Jurkat, Clone E6-1 (cell line): ENCODE data around the gene PAQR8. TPM values are rescaled to one million over a fixed set of nuclear protein-coding genes. Genes with fewer than 3 reads are reported as not detected.

ENCODE experiments used
- DNase-seq: peaks from one replicate; pipeline ENCODE4 v3.0.0-alpha.2; 2011; ENCODE audit warnings: low read depth, low spot score
- H3K4me3 ChIP-seq: 2 replicates; pipeline ENCODE4 v1.5.1; 2011; ENCODE audit warnings: mild to moderate bottlenecking, low read length, control low read depth, moderate library complexity
- polyA plus RNA-seq: library from polyadenylated mRNA; unstranded; fragments of >200 nt; gene quantifications from one replicate; pipeline ENCODE4 v1.2.1, GENCODE V29; 2012; ENCODE audit warnings: missing spikeins; ENCODE audit not compliant: insufficient read length, insufficient read depth

PAQR8 gene, protein sequence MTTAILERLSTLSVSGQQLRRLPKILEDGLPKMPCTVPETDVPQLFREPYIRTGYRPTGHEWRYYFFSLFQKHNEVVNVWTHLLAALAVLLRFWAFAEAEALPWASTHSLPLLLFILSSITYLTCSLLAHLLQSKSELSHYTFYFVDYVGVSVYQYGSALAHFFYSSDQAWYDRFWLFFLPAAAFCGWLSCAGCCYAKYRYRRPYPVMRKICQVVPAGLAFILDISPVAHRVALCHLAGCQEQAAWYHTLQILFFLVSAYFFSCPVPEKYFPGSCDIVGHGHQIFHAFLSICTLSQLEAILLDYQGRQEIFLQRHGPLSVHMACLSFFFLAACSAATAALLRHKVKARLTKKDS
- polyA plus RNA-seq, result 8.7 TPM

DNA sequence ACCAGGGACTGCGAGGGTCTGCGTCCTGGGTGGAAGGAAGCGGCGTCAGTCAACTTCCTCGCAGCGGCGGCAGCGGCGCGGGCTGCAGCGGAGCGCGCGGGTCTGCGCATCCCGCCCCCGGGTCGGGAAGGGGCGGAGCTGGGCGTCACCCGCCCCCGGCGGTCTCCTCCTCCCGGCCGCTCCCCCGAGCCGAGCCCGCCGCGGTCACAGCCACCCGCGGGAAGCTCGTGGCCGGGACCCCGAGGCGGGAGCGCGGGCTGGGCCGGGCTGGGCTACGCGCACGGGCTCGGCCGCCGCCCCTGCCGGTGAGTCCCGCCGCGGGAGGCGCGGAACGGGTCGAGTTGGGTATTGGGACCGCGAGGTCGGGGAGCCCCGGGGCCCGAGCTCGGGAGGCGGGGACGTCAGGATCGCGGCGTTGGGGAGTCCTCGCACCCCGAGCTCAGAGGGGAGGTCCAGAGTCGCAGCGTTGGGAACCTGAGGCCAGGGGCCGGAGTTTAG lies at the start of gene PAQR8:
PAQR8 (plus strand) TSS at position 207 of the 498 bp plus-strand sequence. CDS start 41,063 bp downstream, outside the sequence.
- DNase-seq, result peak; percentile 68
- H3K4me3 ChIP-seq, result peak within 1 kb of the TSS; percentile 90

- DNase-seq, result no peak
- no peak overlapping the region for H3K4me3 ChIP-seq
These were observed 49.5 kb upstream of the PAQR8 start for GRCh38 chr6:52312461-52312860.

DNA sequence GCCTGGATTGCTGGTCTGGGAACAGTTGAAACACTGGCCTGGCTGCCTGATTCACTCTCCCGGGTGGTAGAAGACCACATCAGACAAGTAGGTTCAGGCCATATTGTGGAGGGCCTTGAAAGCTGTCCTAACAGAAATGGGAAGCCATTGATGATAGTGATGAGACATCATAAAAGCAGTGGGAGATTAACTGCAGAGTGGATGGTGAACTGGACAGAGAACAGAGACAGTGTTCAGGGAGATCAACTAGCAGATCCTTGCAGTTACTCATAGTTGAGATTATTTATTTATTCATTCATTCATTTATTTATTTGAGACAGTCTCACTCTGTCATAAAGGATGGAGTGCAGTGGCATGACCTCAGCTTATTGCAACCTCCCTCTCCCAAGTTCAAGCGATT lies 47.2 kb upstream of the PAQR8 start:
- H3K4me3 ChIP-seq, result no peak overlapping the region
- no peak for DNase-seq

GRCh38 chr6:52317211-52317610 lies 44.7 kb upstream of the PAQR8 start:
- H3K4me3 ChIP-seq, result no peak overlapping the region
- DNase-seq, result no peak

GRCh38 chr6:52317841-52318581 lies 43.9 kb upstream of the PAQR8 start:
- H3K4me3 ChIP-seq, result no peak overlapping the region
- DNase-seq, result no peak

DNA sequence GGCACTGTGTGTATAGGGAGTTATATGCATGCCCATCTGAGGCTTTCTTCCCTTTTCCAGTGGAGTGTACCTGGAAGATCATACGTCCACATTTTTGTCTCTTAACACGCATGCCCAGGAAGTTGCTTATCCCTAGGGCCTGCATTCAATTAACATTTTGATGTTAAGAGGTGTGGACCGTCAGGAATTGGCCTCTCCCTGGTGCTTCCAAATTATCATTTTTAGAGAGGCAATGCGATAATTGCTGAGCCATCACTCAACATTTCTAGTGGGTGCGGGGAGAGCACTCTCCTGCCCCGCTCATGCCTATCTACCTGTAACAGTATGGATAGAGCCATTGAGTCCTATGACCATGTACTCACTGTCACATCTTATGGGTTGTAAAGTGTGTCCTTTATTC lies 37.8 kb upstream of the PAQR8 start:
- DNase-seq, result no peak
- H3K4me3 ChIP-seq, result no peak overlapping the region

- DNase-seq, result no peak
These were observed 36.1 kb upstream of the PAQR8 start for GRCh38 chr6:52325695-52326471.

DNA sequence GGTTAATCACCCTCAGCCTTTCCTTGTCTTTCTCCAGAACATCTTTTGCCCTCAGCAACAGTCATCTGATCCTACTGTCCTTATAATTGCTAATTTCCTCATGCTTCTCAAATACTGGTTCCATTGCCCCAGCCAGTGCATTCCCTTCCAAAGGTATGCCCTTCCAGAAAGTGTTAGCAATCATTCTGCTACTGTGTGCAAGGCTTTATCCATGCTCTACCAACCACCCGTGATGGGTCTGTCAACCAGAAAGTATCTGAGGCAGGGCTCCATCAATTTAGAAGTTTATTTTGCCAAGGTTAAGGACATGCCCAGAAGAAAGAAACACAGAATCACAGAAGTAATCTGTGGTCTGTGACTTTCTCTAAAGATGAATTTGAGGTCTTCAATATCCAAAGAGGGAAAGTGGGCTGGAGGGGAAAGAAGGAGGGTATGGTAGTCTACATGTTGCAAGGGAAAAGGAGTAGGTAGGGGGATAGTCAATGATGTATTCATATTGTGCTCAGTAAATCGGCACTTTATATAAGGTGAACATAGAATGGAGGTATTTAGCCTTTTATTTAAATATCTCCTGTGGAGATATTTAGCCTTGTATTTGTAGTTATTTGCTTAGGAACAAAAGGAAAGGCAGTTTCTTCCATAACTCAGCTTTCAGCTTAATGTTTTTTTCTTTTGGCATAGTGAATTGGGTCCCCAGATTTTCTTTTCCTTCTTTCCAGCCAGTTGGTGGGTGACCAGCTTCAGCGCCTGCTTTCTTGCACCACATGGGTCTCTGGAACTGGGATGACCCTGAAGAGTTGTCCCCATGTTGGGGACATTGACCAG lies 35.2 kb upstream of the PAQR8 start:
- H3K4me3 ChIP-seq, result no peak overlapping the region

More at GRCh38 chr6:52325695-52326471, 36.1 kb upstream of the PAQR8 start:
- no peak overlapping the region for H3K4me3 ChIP-seq

DNA sequence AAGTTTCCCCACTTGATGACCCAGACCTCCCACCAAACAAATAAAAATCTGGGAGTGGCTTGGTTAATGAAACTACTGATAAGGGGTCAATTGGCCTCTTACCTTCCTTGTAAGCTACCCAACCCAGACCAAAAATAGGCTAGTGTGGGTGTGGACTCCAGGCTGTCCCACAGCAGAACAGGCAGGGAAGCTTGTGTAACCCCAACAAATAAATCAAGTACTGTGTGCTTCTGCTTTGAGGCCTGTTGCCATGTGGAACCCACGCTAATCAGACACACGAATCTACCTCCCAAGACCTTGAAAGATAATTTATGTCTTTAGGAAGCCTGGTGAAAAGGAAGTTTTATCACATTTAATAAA lies 33.7 kb upstream of the PAQR8 start:
- no peak overlapping the region for H3K4me3 ChIP-seq
- no peak for DNase-seq

More for the DNA sequence above, 35.2 kb upstream of the PAQR8 start:
- no peak for DNase-seq

DNA sequence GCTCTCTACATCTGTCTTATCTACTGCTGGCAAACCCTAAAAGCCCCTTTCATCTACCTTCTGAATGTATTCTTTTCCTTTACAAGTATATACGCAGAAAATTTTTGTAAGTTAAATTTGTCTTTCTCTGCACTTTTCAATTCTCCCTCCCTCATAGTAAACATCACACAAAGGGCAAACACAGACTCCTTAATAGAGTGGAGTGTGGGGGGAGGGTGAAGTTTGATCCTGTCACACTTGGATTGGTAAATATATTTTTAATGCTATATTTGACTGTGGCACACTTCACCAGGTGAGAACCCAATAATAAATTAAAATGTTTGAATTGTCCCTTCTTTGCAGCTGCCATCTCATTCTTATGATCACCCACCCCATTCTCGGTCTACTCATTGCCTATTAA lies 33.2 kb upstream of the PAQR8 start:
- no peak for DNase-seq
- no peak overlapping the region for H3K4me3 ChIP-seq

- no peak overlapping the region for H3K4me3 ChIP-seq
- DNase-seq, result no peak
These were observed 31.5 kb upstream of the PAQR8 start for GRCh38 chr6:52330470-52330869.

- no peak overlapping the region for H3K4me3 ChIP-seq
- no peak for DNase-seq
These were observed 30.0 kb upstream of the PAQR8 start for GRCh38 chr6:52331793-52332457.

DNA sequence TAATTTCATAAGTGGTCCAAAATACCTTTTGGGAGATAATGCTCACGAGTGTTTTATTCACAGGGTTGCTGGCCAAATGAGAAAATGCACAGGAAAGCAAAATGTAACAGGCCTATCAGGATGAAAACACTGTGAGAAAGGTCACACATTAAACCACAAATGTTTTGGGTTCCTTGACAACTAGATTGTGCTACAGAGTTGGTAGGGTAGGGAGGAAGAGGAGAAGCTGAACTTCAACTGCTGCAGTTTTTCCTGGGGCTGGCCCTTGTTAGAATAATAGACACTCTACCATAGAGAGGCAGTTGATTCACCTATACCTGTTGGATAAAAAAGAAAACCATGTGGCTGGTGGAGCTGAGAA lies 28.1 kb upstream of the PAQR8 start:
- peak; percentile 41 for DNase-seq
- H3K4me3 ChIP-seq, result no peak overlapping the region

DNA sequence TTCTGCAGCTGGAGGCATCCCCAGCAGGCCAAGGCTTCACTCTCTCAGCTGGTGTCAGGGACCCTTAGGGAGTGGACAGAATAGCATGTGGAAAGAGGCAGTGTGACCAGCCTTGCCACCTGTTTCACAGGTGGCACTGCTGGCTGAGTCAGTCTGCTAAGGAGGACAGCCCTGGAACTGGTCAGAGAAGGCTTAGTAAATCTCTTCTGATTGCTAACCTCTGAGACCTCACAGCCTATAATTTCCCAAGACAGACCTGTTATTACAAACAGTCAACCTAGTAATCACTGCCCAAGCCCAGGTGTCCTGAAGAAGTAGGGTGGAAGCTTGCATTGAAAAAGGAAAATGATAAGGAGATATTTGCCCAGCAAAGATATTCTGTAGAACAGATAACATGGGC lies 26.4 kb upstream of the PAQR8 start:
- DNase-seq, result no peak
- no peak overlapping the region for H3K4me3 ChIP-seq

GRCh38 chr6:52336919-52337561 lies 24.9 kb upstream of the PAQR8 start:
- DNase-seq, result no peak

GRCh38 chr6:52337633-52338290 lies 24.2 kb upstream of the PAQR8 start:
- no peak for DNase-seq

More at GRCh38 chr6:52336919-52337561, 24.9 kb upstream of the PAQR8 start:
- no peak overlapping the region for H3K4me3 ChIP-seq

DNA sequence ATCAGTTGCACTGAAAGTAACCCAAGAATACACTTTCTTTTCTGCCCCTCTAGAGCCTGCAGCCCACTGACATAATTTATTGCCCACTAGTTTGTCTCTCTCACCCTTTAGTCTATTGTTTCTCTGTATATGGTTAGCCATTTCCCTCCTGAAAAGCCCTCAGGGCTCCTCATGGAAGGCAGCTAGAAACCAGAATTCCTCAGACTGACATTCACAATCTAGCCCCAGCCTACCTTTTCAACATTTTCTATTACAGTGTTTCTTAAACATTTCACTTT lies 21.4 kb upstream of the PAQR8 start:
- no peak overlapping the region for H3K4me3 ChIP-seq
- no peak for DNase-seq

More at GRCh38 chr6:52337633-52338290, 24.2 kb upstream of the PAQR8 start:
- H3K4me3 ChIP-seq, result no peak overlapping the region
